Activated CD4-positive, alpha-beta T cell treated with anti-CD3 and anti-CD28 coated beads for 36 hours (primary cell): ENCODE data around the gene C5AR1. TPM values are rescaled to one million over a fixed set of nuclear protein-coding genes. Genes with fewer than 3 reads are reported as not detected.

Experiments
- ATAC-seq: fragments of 200-7000 bp; cut with Tn5 transposase; one replicate; pipeline ENCODE4 v1.10.0; 2021; ENCODE audit warnings: mild to moderate bottlenecking, moderate library complexity
- CTCF ChIA-PET: fragments of 350-600 bp; sonication (Branson Sonifier 250); formaldehyde crosslinking; loops from one replicate; lab custom pipeline; 2021; ENCODE audit warnings: antibody characterized with exemption; lab: Charles Lee
- POLR2A ChIA-PET: fragments of 350-600 bp; sonication (Branson Sonifier 250); formaldehyde crosslinking; loops from one replicate; lab custom pipeline; 2021; ENCODE audit warnings: antibody characterized with exemption, inconsistent platforms; lab: Charles Lee
- DNase-seq: peaks from one replicate; pipeline ENCODE4 v3.0.0-alpha.2; 2020
- H3K27ac Mint-ChIP-seq: one replicate; pipeline ENCODE4 v1.8.0; 2021; ENCODE audit warnings: mixed read lengths
- H3K27me3 Mint-ChIP-seq: one replicate; pipeline ENCODE4 v1.8.0; 2021; ENCODE audit warnings: mixed read lengths
- H3K36me3 Mint-ChIP-seq: one replicate; pipeline ENCODE4 v1.8.0; 2021; ENCODE audit warnings: low read depth, mixed read lengths
- H3K4me1 Mint-ChIP-seq: one replicate; pipeline ENCODE4 v1.8.0; 2021; ENCODE audit warnings: mixed read lengths
- H3K4me3 Mint-ChIP-seq: one replicate; pipeline ENCODE4 v1.8.0; 2021; ENCODE audit warnings: mild to moderate bottlenecking, moderate library complexity, mixed read lengths
- H3K9me3 Mint-ChIP-seq: one replicate; pipeline ENCODE4 v1.8.0; 2021; ENCODE audit warnings: low read depth, mixed read lengths
- intact Hi-C, 2 experiments: fragments of 100-400 bp; cut with DNase I in 1 of 2; cut with micrococcal nuclease in 1 of 2; formaldehyde crosslinking; loops; one replicate each; pipeline versions ENCODE4 v1.14.2 to v1.15.1; 2022 to 2024; cut with DNase I, micrococcal nuclease
- total RNA-seq, 2 experiments: library from RNA; stranded (reverse); gene quantifications; one replicate each; pipeline ENCODE4 v1.2.3, GENCODE V29; 2021

The C5AR1 gene
- total RNA-seq, 2 experiments from 2014 or later = 0.41 to 0.79 TPM

DNA sequence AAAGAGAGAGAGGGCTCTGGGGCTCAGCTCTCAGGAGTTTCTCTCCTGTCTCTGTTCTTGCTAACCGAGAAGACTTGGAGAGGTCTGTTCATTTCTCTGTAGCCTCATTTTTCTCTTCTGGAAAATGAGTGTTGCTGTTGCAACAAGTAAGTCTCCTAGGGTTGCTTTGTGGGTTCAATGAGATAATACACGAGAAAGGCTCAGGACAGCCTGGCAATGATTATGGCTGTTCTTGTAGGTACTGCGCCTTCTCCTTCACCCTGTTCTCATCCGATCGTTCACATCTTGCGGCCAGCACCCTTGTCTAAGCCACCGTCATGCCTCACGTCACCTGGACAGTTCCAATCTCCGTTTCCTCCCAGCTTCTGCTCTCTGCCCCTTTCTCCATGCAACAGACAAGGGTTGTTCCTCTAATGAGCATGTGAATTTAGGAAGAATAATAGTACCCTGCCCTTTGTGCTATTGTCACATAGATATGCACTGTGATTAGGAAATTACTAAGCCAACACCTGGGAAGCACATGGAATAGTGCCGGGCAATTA is 4.2 kb downstream of the C5AR1 start:
- POLR2A ChIA-PET = no interaction called here
- H3K27me3 Mint-ChIP-seq = peaks cover 14% of the 10 kb centered on the region
- CTCF ChIA-PET = no interaction called here
- no peaks in the 10 kb centered on the region for H3K36me3 Mint-ChIP-seq
- intact Hi-C loops = no loop called here
- ATAC-seq = no peak
- peaks cover 6% of the 10 kb centered on the region for H3K4me1 Mint-ChIP-seq
- H3K4me3 Mint-ChIP-seq = no peak overlapping the region
- no peaks in the 10 kb centered on the region for H3K9me3 Mint-ChIP-seq
- no peak overlapping the region for H3K27ac Mint-ChIP-seq
- no peak for DNase-seq

GRCh38 chr19:47315125-47315821 is 5.6 kb downstream of the C5AR1 start:
- Mint-ChIP-seq H3K27me3 (peaks cover 17% of the 10 kb centered on the region), H3K4me3 (no peak overlapping the region), H3K4me1 (peaks cover 6% of the 10 kb centered on the region), H3K36me3 (no peaks in the 10 kb centered on the region), H3K9me3 (no peaks in the 10 kb centered on the region), H3K27ac (no peak overlapping the region)
- POLR2A ChIA-PET = interaction anchor here (0.7 kb wide), 1 partner anchor 69 kb away, joined by 3 read pairs; no protein-coding TSS in a partner anchor
- DNase-seq (peak; percentile 63), ATAC-seq (peak; percentile 97)
- intact Hi-C loops = no loop called here
- CTCF ChIA-PET = interaction anchor here (0.9 to 1.5 kb wide), 3 partner anchors 18 to 113 kb away, joined by 3 read pairs; partner anchors contain the start of gene CCDC9

GRCh38 chr19:47316513-47316912 is 6.9 kb downstream of the C5AR1 start:
- DNase-seq = no peak
- no peak for ATAC-seq
- Mint-ChIP-seq H3K9me3 (no peaks in the 10 kb centered on the region), H3K27me3 (peaks cover 21% of the 10 kb centered on the region), H3K36me3 (no peaks in the 10 kb centered on the region), H3K27ac (no peak overlapping the region), H3K4me1 (peaks cover 6% of the 10 kb centered on the region), H3K4me3 (no peak overlapping the region)
- CTCF ChIA-PET = interaction anchor here (0.6 to 1.5 kb wide), 2 partner anchors 11 to 23 kb away, joined by 4 to 6 read pairs; no protein-coding TSS in a partner anchor
- POLR2A ChIA-PET = interaction anchor here (0.6 kb wide), 1 partner anchor 94 kb away, joined by 3 read pairs; no protein-coding TSS in a partner anchor
- intact Hi-C loops = no loop called here

- Mint-ChIP-seq H3K9me3 (no peaks in the 10 kb centered on the region), H3K27ac (no peak overlapping the region), H3K27me3 (peaks cover 22% of the 10 kb centered on the region), H3K36me3 (no peaks in the 10 kb centered on the region), H3K4me3 (no peak overlapping the region), H3K4me1 (peaks cover 4% of the 10 kb centered on the region)
- intact Hi-C loops = no loop called here
- DNase-seq (no peak), ATAC-seq (no peak)
- CTCF ChIA-PET = interaction anchor here (0.6 kb wide), 1 partner anchor 24 kb away, joined by 3 read pairs; no protein-coding TSS in a partner anchor
- POLR2A ChIA-PET = no interaction called here
Measured at GRCh38 chr19:47319923-47320871, 10.5 kb downstream of the C5AR1 start.

- Mint-ChIP-seq H3K4me3 (no peak overlapping the region), H3K4me1 (no peaks in the 10 kb centered on the region), H3K27ac (no peak overlapping the region), H3K9me3 (no peaks in the 10 kb centered on the region), H3K27me3 (peaks cover 15% of the 10 kb centered on the region), H3K36me3 (no peaks in the 10 kb centered on the region)
- POLR2A ChIA-PET = interaction anchor here (0.5 kb wide), 1 partner anchor 1856 kb away, joined by 13 read pairs; no protein-coding TSS in a partner anchor
- DNase-seq = no peak
- no peak for ATAC-seq
- intact Hi-C loops = no loop called here
- CTCF ChIA-PET = interaction anchor here (0.6 kb wide), 1 partner anchor 318 kb away, joined by 3 read pairs; no protein-coding TSS in a partner anchor
Measured at GRCh38 chr19:47321630-47322029, 12.0 kb downstream of the C5AR1 start.

GRCh38 chr19:47322058-47322457 is 12.4 kb downstream of the C5AR1 start:
- intact Hi-C loops = no loop called here
- DNase-seq (no peak), ATAC-seq (no peak)
- ChIA-PET POLR2A (interaction anchor here (0.5 kb wide), 1 partner anchor 1856 kb away, joined by 13 read pairs; no protein-coding TSS in a partner anchor), CTCF (no interaction called here)
- H3K27me3 Mint-ChIP-seq = peaks cover 14% of the 10 kb centered on the region
- no peaks in the 10 kb centered on the region for H3K36me3 Mint-ChIP-seq
- no peak overlapping the region for H3K27ac Mint-ChIP-seq
- H3K9me3 Mint-ChIP-seq = no peaks in the 10 kb centered on the region
- H3K4me3 Mint-ChIP-seq = no peak overlapping the region
- no peaks in the 10 kb centered on the region for H3K4me1 Mint-ChIP-seq

DNA sequence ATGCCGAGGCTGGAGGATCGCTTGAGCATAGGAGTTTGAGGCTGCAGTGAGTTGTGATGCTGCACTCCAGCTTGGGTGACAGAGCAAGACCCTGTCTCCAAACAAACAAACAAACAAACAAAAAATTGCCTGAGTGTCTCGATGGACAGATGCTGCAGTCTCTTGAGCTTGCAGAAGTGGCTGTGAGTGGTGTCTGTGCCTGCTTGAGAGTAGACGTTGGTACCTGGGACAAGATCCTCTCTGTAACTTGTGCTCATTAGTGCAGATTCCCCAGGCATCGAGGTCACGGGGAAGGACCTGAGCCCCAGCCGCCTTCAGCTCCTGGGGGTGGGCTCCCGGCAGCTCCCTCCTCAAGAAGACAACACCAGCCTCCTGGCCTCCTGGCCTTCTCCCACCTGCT is 13.7 kb downstream of the C5AR1 start:
- no peaks in the 10 kb centered on the region for H3K36me3 Mint-ChIP-seq
- no peak overlapping the region for H3K27ac Mint-ChIP-seq
- DNase-seq (no peak), ATAC-seq (no peak)
- H3K27me3 Mint-ChIP-seq = peaks cover 16% of the 10 kb centered on the region
- no peak overlapping the region for H3K4me3 Mint-ChIP-seq
- no peaks in the 10 kb centered on the region for H3K9me3 Mint-ChIP-seq
- CTCF ChIA-PET = interaction anchor here (0.6 kb wide), 1 partner anchor 829 kb away, joined by 4 read pairs; no protein-coding TSS in a partner anchor
- no peaks in the 10 kb centered on the region for H3K4me1 Mint-ChIP-seq
- POLR2A ChIA-PET = no interaction called here
- intact Hi-C loops = no loop called here

DNA sequence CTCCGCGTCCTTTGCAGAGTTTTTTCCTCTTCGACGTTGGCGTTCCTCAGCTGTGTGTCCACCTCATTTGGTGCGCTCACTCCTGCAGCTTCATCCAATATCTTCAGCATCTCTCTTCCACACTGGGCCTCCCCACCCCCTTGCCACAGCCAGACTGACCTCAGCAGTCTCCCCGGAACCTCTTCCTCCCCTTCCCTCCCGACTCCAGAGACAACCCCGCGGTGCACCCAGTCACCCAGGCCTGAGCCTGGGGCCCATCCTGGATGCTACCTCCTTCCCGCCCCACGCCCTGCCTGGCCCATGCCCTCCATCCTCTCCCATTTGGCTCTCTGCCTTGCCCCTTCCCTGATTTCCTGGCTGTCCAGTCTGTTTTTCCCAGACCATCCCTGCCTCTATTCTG is 14.2 kb downstream of the C5AR1 start:
- Mint-ChIP-seq H3K27ac (no peak overlapping the region), H3K4me3 (no peak overlapping the region), H3K4me1 (no peaks in the 10 kb centered on the region), H3K36me3 (no peaks in the 10 kb centered on the region), H3K9me3 (no peaks in the 10 kb centered on the region), H3K27me3 (peaks cover 16% of the 10 kb centered on the region)
- ATAC-seq (no peak), DNase-seq (no peak)
- POLR2A ChIA-PET = no interaction called here
- intact Hi-C loops = no loop called here
- CTCF ChIA-PET = no interaction called here

GRCh38 chr19:47324502-47324901 is 14.8 kb downstream of the C5AR1 start:
- Mint-ChIP-seq H3K4me3 (no peak overlapping the region), H3K36me3 (no peaks in the 10 kb centered on the region), H3K9me3 (no peaks in the 10 kb centered on the region), H3K4me1 (no peaks in the 10 kb centered on the region), H3K27ac (no peak overlapping the region), H3K27me3 (peaks cover 16% of the 10 kb centered on the region)
- POLR2A ChIA-PET = no interaction called here
- CTCF ChIA-PET = no interaction called here
- ATAC-seq (no peak), DNase-seq (no peak)
- intact Hi-C loops = no loop called here

DNA sequence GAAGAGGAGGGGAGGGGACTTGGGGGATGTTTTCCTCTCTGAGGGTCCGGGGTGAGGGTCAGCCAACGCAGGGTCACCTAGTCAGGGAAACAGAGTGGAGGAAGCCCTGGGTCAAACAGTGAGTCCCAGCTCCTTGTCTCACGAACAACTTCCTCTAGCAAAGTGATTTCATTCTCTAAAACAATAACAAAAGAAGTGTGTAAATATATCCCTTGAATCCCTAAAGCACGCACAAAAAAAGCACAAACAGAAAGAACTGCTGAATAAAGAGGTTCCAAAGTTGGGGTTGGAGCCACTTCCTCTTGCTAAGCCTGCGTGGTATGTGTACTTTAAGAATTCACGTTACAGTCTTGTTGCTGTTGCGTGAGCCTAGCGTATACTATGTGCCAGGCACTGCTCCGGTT is 20.8 kb downstream of the C5AR1 start:
- ATAC-seq (no peak), DNase-seq (no peak)
- H3K9me3 Mint-ChIP-seq = no peaks in the 10 kb centered on the region
- H3K27ac Mint-ChIP-seq = no peak overlapping the region
- CTCF ChIA-PET = interaction anchor here (0.7 kb wide), 1 partner anchor 34 kb away, joined by 4 read pairs; no protein-coding TSS in a partner anchor
- H3K36me3 Mint-ChIP-seq = no peaks in the 10 kb centered on the region
- intact Hi-C loops = no loop called here
- POLR2A ChIA-PET = no interaction called here
- H3K4me3 Mint-ChIP-seq = no peak overlapping the region
- H3K27me3 Mint-ChIP-seq = peaks cover 2% of the 10 kb centered on the region
- H3K4me1 Mint-ChIP-seq = no peaks in the 10 kb centered on the region

GRCh38 chr19:47331490-47331889 is 21.8 kb downstream of the C5AR1 start:
- ChIA-PET CTCF (interaction anchor here (0.6 to 0.9 kb wide), 2 partner anchors 60 to 376 kb away, joined by 3 read pairs; no protein-coding TSS in a partner anchor), POLR2A (no interaction called here)
- Mint-ChIP-seq H3K4me3 (no peak overlapping the region), H3K27me3 (peaks cover 2% of the 10 kb centered on the region), H3K27ac (no peak overlapping the region), H3K4me1 (peaks cover 2% of the 10 kb centered on the region), H3K9me3 (no peaks in the 10 kb centered on the region), H3K36me3 (no peaks in the 10 kb centered on the region)
- DNase-seq (no peak), ATAC-seq (no peak)
- intact Hi-C loops = no loop called here
